ENCODE measurements around the gene OTUB2.

DNA sequence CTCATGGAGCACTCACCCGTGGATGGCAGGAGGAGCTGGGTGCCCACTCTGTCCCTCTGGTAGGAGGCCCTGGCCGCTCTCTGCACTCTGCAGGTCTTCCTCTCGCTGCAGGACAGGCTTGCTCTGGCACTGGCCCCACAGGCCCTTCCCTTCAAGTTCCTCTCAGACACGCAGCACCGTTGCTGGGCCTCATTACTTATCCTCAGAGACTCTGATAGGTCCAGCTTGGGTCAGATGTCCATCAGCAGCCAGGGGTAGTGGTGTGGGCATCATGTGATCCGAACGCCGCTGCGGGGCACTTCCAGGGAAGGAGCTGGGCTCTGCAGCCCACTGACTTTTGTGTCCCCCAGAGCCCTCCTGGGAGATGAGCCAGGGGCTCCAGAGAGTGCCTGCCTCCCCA lies 11.8 kb downstream of the OTUB2 start:
- no peak for TF ChIP-seq CTCF (IDR thresholded peaks at IDR 0.05; ENCODE audit: extremely low read depth in 1 of 2, insufficient read depth in 1 of 2, low read depth in 1 of 2, low read length in 2 of 2)
- TF ChIP-seq MAX (IDR thresholded peaks at IDR 0.05; ENCODE audit: insufficient read depth, insufficient read length): no peak
- no peak for TF ChIP-seq POLR2AphosphoS5 (IDR thresholded peaks at IDR 0.05; ENCODE audit: insufficient read depth, low read depth, low read length)
- TF ChIP-seq EZH2 (IDR thresholded peaks at IDR 0.05; ENCODE audit: borderline replicate concordance, low read depth, low read length, severe bottlenecking): no peak
